WERI-Rb-1 (cell line): ENCODE data around the gene ZRANB2.

Experiments
- DNase-seq: peaks from one replicate; pipeline ENCODE4 v3.0.0-alpha.2; 2020
- H3K27ac ChIP-seq: fragments of 250-450 bp; sonication (Bioruptor Pico); 2 replicates; pipeline ENCODE4 v1.5.1; 2020; ENCODE audit warnings: mild to moderate bottlenecking, moderate library complexity
- H3K27me3 ChIP-seq: fragments of 250-450 bp; sonication (Bioruptor Pico); 2 replicates; pipeline ENCODE4 v1.5.1; 2021; ENCODE audit warnings: mild to moderate bottlenecking, low read depth, moderate library complexity; ENCODE audit not compliant: insufficient read depth, severe bottlenecking
- H3K36me3 ChIP-seq: fragments of 250-450 bp; sonication (Bioruptor Pico); 2 replicates; pipeline ENCODE4 v1.5.1; 2020; ENCODE audit warnings: mild to moderate bottlenecking, moderate library complexity
- H3K4me3 ChIP-seq: 2 replicates; pipeline ENCODE4 v1.5.1; 2011; ENCODE audit warnings: low read depth, mild to moderate bottlenecking, control low read depth, low read length
- H3K9me3 ChIP-seq: fragments of 250-450 bp; sonication (Bioruptor Pico); 2 replicates; pipeline ENCODE4 v1.5.1; 2021; ENCODE audit warnings: mild to moderate bottlenecking, moderate library complexity; ENCODE audit not compliant: severe bottlenecking
- CTCF ChIP-seq: IDR thresholded peaks from 2 replicates; pipeline ENCODE4 v1.5.1; 2011; ENCODE audit warnings: low read depth, mild to moderate bottlenecking, control low read depth, inconsistent platforms, low read length

ZRANB2 gene

GRCh38 chr1:71080230-71080738 is 551 bp downstream of the ZRANB2 start:
- H3K4me3 ChIP-seq: peak overlapping the region; percentile 78
- H3K27ac ChIP-seq: peak overlapping the region; percentile 96
- H3K27me3 ChIP-seq: no peaks in the 10 kb centered on the region
- TF ChIP-seq CTCF: no peak
- no peaks in the 10 kb centered on the region for H3K9me3 ChIP-seq
- peaks cover 45% of the 10 kb centered on the region for H3K36me3 ChIP-seq
- no peak for DNase-seq

GRCh38 chr1:71074681-71075080 is 6.2 kb downstream of the ZRANB2 start:
- DNase-seq: no peak
- H3K27me3 ChIP-seq: no peaks in the 10 kb centered on the region
- no peak for TF ChIP-seq CTCF
- peaks cover 89% of the 10 kb centered on the region for H3K36me3 ChIP-seq
- no peak overlapping the region for H3K27ac ChIP-seq
- H3K4me3 ChIP-seq: no peak overlapping the region
- no peaks in the 10 kb centered on the region for H3K9me3 ChIP-seq

DNA sequence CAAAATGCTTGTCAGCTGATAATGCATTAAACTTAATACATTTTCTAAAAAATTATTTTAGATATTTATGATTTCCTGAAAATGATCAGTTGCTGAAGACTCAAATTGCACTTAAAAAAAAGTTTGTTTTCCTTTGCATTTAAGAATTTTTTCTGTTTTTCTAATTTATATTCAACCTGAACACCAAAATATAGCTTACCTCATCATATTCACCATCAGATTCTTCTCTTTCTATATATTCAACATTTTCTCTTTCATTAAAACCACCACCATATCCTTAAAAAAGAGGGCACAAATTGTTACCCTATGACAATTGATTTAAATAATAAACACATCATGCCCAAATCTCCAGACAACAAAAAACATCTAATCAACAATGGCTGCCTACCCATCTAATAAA is 8.6 kb downstream of the ZRANB2 start:
- no peak for DNase-seq
- H3K4me3 ChIP-seq: no peak overlapping the region
- no peaks in the 10 kb centered on the region for H3K27me3 ChIP-seq
- no peak for TF ChIP-seq CTCF
- H3K9me3 ChIP-seq: no peaks in the 10 kb centered on the region
- peaks cover 92% of the 10 kb centered on the region for H3K36me3 ChIP-seq
- H3K27ac ChIP-seq: no peak overlapping the region

DNA sequence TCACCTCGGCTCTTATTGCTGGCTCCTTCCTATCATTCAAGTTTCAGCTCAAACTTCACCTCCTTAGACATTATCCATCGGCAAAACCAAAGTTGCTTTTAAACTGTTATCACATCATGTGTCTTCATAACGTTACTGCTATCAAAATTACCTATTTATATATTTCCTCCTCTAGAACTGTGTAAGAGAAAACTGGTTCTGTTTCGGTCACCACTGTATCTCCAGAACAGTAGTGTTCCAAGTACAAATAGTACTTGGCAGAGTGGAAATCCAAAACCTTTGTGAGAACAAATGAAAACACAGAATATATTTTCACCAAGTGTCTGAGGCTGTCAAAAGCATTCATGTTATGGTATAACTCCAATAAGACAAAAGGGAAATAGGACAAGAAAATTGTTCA is 9.1 kb downstream of the ZRANB2 start:
- Histone ChIP-seq H3K9me3 (no peaks in the 10 kb centered on the region), H3K27me3 (no peaks in the 10 kb centered on the region), H3K36me3 (peaks cover 92% of the 10 kb centered on the region), H3K27ac (no peak overlapping the region), H3K4me3 (no peak overlapping the region)
- TF ChIP-seq CTCF: no peak
- DNase-seq: no peak

DNA sequence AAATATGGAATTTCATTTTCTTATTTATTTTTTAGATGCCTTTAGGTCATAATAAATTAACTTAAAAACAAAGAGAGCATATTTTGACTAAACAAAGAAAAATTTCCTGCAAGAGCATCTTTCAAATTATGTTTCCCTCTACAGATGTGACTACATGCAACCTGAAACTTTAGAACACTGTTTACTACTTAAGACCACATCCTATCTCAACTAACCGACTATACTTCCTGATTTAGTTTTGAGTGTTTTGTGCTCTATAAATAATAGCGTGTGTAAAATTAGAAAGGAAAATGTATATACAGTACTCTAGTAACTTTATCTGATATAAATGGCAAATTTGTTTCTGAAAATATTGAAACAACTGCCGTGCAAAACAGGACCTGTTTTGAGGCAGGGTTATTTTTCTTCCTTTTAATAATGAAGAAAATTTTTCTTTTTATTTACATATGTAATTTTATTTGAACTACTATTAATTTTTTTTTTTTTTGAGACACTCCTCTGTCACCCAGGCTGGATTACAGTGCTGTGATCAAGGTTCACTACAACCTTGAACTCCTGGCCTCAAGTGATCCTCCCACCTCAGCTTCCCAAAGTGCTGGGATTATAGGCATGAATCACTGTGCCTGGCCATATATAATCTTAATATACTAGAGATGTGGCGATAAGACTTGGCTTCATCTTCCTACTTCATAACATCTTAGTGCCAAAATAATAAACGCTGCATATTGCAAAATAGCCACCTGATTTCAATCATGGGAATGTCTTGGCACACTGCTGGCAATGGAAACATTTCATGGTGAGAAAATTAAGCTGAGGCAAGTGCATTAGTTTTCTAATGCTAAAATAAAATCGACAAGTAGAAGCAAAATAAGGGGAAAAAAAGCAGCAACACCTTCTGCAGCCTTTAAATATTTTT is 12.3 kb downstream of the ZRANB2 start:
- H3K27ac ChIP-seq: no peak overlapping the region

More for the DNA sequence above, 12.3 kb downstream of the ZRANB2 start:
- Histone ChIP-seq H3K36me3 (peaks cover 94% of the 10 kb centered on the region), H3K4me3 (no peak overlapping the region), H3K9me3 (no peaks in the 10 kb centered on the region), H3K27me3 (no peaks in the 10 kb centered on the region)
- TF ChIP-seq CTCF: no peak
- DNase-seq: no peak
